HEK293T (cell line): Measurements from ENCODE around the gene OR2T35.

Experiments
- CTCF ChIA-PET: fragments of 350-600 bp; formaldehyde crosslinking; extraction: SDS; loops from one replicate; lab custom pipeline; 2021; ENCODE audit warnings: antibody characterized with exemption, inconsistent platforms; lab: Yijun Ruan, JAX
- POLR2A ChIA-PET: fragments of 350-600 bp; formaldehyde crosslinking; extraction: SDS; loops from one replicate; lab custom pipeline; 2020; ENCODE audit warnings: antibody characterized with exemption, inconsistent platforms; lab: Yijun Ruan, JAX
- DNase-seq: peaks from one replicate; pipeline ENCODE4 v3.0.0; 2012; ENCODE audit warnings: mixed read lengths; ENCODE audit errors: extremely low spot score
- ARNT ChIP-seq: fragments of 450-650 bp; IDR thresholded peaks from 2 replicates; pipeline ENCODE4 v1.6.1; 2017; ENCODE audit warnings: mild to moderate bottlenecking
- BHLHE40 ChIP-seq: fragments of 450-650 bp; IDR thresholded peaks from 2 replicates; pipeline ENCODE4 v1.6.1; 2016; ENCODE audit warnings: mild to moderate bottlenecking, moderate library complexity, borderline replicate concordance
- CTBP1 ChIP-seq: fragments of 450-650 bp; IDR thresholded peaks from 2 replicates; pipeline ENCODE4 v1.6.1; 2016; ENCODE audit warnings: borderline replicate concordance
- ELF4 ChIP-seq: fragments of 450-650 bp; IDR thresholded peaks from 2 replicates; pipeline ENCODE4 v1.6.1; 2017; ENCODE audit warnings: antibody characterized with exemption
- FOXA1 ChIP-seq: fragments of 450-650 bp; IDR thresholded peaks from 2 replicates; pipeline ENCODE4 v1.6.1; 2016; ENCODE audit warnings: mild to moderate bottlenecking
- FOXK2 ChIP-seq: fragments of 450-650 bp; IDR thresholded peaks from 2 replicates; pipeline ENCODE4 v1.6.1; 2016; ENCODE audit warnings: mild to moderate bottlenecking
- FOXM1 ChIP-seq: fragments of 450-650 bp; IDR thresholded peaks from 2 replicates; pipeline ENCODE4 v1.6.1; 2017; ENCODE audit warnings: mild to moderate bottlenecking, borderline replicate concordance
- HDGF ChIP-seq: fragments of 450-650 bp; IDR thresholded peaks from 2 replicates; pipeline ENCODE4 v1.6.1; 2017; ENCODE audit warnings: antibody characterized with exemption, borderline replicate concordance
- L3MBTL2 ChIP-seq: fragments of 450-650 bp; conservative IDR thresholded peaks from 2 replicates; pipeline ENCODE4 v1.6.1; 2016; ENCODE audit warnings: mild to moderate bottlenecking
- LEF1 ChIP-seq: fragments of 450-650 bp; IDR thresholded peaks from 2 replicates; pipeline ENCODE4 v1.6.1; 2017; ENCODE audit warnings: mild to moderate bottlenecking, borderline replicate concordance
- NFRKB ChIP-seq: fragments of 450-650 bp; IDR thresholded peaks from 2 replicates; pipeline ENCODE4 v1.6.1; 2016; ENCODE audit warnings: mild to moderate bottlenecking, moderate library complexity
- PKNOX1 ChIP-seq: fragments of 450-650 bp; IDR thresholded peaks from 2 replicates; pipeline ENCODE4 v1.6.1; 2016
- SP1 ChIP-seq: fragments of 450-650 bp; IDR thresholded peaks from 2 replicates; pipeline ENCODE4 v1.6.1; 2017
- SUZ12 ChIP-seq: fragments of 450-650 bp; IDR thresholded peaks from 2 replicates; pipeline ENCODE4 v1.6.1; 2016; ENCODE audit warnings: mild to moderate bottlenecking
- TARDBP ChIP-seq: fragments of 450-650 bp; IDR thresholded peaks from 2 replicates; pipeline ENCODE4 v1.6.1; 2016
- ZNF384 ChIP-seq: fragments of 450-650 bp; IDR thresholded peaks from 2 replicates; pipeline ENCODE4 v1.6.1; 2016

OR2T35 gene

GRCh38 chr1:248593226-248593625 lies 51.9 kb downstream of the OR2T35 start:
- ChIA-PET CTCF (no interaction called here), POLR2A (no interaction called here)
- no peak for TF ChIP-seq FOXM1
- TF ChIP-seq HDGF: no peak
- TF ChIP-seq FOXA1: no peak
- no peak for DNase-seq

- ChIA-PET CTCF (no interaction called here), POLR2A (no interaction called here)
- DNase-seq: no peak
- TF ChIP-seq FOXK2 (no peak), LEF1 (no peak), ELF4 (no peak), ARNT (no peak), L3MBTL2 (no peak), SP1 (no peak), CTBP1 (no peak), BHLHE40 (no peak)
These were observed 52.4 kb downstream of the OR2T35 start for GRCh38 chr1:248592655-248593054.

GRCh38 chr1:248590055-248590454 lies 55.0 kb downstream of the OR2T35 start:
- ChIA-PET POLR2A (no interaction called here), CTCF (no interaction called here)
- TF ChIP-seq TARDBP (no peak), CTBP1 (no peak), ELF4 (no peak)
- DNase-seq: no peak

- CTCF ChIA-PET: no interaction called here
- TF ChIP-seq SUZ12 (no peak), LEF1 (no peak), L3MBTL2 (no peak), FOXA1 (no peak), BHLHE40 (no peak), ELF4 (no peak), CTBP1 (no peak), FOXK2 (no peak), PKNOX1 (no peak), FOXM1 (no peak), ZNF384 (no peak), HDGF (no peak), ARNT (no peak), NFRKB (no peak), SP1 (no peak)
- POLR2A ChIA-PET: no interaction called here
- DNase-seq: no peak
These were observed 55.7 kb downstream of the OR2T35 start for GRCh38 chr1:248589334-248589733.
